NCI-H146 (cell line): ENCODE measurements around the gene SULT1C4.
"Not testable (repeated sequence)": the region's sequence is repeated elsewhere in the genome, so short reads cannot be mapped to it uniquely, and the experiment has no call there.

Source experiments
- DNase-seq: peaks from one replicate; lab custom pipeline; 2025; lab: John Stamatoyannopoulos, UW

The SULT1C4 gene

DNA sequence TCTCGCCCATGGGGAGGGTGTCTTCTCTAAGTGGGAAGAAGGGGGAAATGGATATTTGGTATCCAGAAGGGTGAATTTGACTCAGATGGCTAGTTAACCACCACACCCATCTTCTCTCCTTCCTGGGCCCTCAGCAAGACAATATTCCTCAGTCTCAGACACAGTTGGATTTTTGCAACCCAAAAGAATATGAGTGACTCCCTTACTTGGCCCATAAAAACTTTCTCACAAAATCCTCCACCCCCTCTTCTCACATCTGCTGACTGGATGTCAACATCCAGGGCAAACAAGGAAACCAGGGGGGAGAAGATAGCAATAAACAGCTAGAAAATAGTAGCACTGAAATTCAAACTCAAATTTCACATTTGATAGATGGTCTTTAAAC, 35.9 kb downstream of the SULT1C4 start:
- DNase-seq, result no peak

DNA sequence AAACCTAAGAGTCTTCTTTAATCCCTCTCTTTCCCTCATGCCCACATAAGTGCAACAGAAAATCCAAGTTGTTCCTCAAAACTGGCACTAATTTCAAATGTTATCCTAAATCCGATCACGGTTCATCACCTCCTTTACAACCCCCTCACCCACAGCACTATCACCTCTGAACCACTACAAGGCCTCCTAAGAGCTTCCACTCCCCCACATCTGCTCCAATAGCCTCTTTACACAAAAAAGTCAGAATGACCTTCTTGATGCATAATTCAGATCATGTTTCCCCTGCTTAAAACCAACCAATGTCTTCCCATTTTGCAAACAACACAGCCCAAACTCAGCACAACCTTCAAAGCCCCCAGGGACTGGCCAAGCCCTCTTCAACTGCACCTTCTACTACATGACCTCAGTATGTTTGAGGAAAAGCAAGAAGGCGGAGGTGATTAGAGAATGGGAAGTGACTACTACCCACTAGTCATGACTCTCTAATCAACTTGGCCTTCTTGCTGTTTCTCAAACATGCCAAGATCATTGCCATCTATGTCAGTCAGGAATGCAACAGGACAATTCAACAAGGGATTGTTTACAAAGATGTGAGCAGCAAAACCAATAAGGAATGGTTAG, 36.6 kb downstream of the SULT1C4 start:
- no peak for DNase-seq

DNA sequence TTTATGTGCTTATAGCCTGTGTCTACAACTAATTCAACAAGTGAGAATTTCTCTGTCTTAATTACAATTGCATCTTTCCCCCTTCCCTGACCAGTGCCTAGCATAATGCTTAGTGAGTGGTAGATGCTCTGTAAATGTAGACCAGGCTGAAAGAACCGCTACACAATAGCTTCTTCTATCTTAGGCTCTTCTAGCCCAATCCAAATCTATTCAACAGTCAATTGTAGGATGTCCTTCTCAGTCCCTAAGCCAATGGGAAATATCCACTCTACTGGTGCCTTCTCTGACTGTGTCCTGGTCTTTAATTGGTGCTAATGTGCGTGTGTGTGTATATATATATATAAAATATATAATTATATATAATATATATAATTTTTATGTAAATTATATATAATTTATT, 37.2 kb downstream of the SULT1C4 start:
- no peak for DNase-seq

DNA sequence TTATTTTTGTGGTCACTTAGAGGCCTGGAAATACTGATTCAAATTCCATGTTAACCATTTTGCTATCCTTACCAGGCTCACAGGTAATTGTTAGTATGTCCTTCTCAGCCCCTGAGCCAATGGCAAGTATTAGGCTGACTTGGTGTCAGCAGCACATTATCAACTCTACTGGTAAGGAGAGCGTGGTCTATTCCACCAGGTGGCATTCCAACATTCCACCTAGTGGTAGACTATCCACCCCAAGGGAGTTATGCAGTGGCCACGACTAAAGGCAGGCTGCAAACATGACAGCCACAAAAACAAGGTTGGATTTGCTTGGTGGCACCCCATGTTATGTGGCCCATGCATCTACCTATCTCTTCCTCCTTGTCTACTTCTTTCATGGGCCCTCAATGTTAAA, 39.5 kb downstream of the SULT1C4 start:
- peak; percentile 32 for DNase-seq

DNA sequence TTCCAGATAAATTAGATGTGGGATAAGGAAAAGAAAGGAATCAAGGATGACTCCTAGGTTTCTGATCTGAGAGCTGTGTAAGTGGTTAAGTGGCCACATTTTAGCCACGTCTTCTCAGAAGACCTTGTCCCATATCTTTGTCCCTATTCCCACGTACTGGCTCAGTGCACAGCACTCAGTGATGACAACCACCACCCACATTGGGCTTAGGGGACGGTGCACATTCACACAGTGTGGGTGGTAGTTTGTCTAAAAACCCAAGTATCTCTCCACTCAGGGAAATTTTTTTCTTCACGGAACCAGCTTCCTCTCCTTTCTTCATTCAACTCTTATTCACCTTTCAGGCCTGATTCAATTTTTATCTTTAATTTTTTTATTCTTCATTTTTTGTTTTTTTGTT, 40.7 kb downstream of the SULT1C4 start:
- no peak for DNase-seq

DNA sequence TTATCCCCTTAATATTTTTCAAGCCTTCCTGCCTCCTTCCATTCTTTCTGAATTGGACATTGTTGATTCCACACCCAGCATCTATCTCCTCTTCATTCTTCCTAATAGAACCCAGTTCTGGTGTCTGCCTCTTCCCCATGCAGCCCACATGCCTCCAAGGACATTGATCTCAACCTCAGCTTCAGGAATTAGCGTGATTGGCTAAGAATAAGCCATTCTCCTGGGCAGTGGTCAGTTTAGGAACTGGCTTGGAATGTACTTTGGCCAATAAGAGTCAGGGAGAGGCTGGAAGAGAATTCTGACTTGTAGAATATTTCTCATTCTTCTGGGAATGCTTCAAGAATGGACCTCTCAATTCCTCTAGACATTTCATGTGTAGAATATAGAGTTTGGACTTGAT, 45.3 kb downstream of the SULT1C4 start:
- DNase-seq, result no peak

DNA sequence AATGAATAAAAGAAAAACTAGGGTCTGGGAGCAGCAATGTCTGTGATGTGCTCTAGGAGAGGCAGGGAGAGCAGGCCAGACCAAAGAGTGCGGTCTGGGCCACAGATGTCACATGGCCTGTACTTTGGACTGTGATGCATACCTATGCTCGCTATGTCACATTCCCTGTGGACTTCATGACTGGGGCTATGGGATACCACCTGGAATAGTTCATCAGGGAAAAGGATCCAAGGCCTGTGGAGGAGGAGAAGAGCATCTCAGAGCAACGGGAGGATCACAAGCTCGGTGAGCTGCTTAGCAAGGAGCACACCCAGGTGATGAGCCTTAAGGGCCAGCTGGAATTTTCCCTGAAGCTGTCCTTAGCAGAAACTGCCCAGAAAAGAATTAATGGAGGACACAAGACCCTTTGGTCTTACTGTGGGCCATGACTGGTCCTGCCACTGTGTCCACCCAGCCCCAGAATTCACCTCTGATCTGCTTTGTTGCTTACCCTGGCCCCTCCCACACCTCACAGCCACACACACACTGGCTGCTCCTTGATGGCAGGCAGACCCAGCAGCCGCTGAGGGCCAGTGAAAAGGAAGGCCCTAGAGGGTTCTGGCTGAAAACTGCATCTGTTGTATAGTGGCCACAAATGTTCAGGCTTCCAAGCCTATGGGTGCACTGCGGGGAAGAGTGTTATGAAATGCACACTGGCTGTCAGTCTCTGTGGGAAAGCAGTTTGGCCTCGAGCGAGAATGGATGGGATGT, 45.9 kb downstream of the SULT1C4 start:
- DNase-seq, result no peak

DNA sequence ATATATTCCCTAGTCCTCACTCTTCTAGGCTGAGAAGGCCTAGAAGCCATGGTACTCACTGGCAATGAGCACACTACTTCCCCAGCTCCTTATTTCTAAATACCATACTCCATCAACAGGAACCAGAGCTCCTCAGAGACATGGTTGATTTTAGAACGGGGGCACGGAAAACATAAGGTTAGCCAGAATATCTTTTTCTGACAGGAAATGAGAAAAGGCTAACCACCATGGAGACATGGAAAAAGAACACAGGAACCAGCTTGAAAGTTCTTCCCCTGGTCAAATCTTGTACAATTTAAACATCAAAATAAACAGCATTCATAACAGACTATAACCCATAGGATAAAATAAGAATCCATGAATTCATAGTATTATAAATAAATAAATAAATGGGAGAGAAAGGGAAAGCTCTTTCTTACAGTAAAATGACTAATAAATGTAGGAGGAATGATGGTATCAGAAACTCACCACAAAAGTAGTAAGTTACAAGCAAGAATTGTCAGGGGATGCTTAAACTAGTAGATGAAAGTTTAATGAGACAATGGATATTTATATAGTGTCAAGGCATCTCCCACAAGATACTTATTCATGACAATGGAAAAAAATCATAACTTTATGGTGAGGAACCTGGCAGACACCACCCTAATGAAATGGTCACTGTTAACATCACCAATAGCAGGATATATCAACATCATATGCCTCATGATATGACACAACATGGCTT, 50.7 kb downstream of the SULT1C4 start:
- no peak for DNase-seq

DNA sequence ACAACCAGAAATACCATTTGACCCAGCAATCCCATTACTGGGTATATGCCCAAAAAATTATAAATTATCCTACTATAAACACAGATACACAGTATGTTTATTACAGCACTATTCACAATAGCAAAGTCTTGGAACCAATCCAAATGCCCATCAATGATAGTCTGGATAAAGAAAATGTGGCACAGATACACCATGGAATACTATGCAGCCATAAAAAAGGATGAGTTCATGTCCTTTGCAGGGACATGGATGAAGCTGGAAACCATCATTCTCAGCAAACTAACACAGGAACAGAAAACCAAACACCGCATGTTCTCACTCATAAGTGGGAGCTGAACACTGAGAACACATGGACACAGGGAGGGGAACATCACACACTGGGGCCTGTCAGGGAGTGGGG, 57.8 kb downstream of the SULT1C4 start:
- not testable (repeated sequence) for DNase-seq

DNA sequence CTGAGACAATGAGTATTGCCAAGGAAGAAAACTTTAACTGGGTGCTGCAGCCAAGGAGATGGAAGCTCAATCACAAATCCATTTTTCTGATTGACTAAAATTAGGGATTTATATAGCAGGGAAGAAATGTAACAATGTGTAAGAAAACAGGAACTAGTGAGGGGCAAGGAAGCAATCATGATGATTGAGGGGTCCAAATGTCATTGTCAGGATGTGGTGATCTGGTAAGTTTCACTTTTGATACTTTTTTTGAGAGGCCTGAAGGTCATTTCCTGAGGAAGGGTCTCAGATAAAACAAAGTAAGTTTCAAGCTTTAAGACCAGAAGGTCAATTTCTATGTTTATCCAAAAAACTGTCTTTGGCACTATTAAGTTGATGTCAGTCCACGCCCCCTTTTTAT, 59.2 kb downstream of the SULT1C4 start:
- DNase-seq, result no peak
